Measurements from ENCODE around the gene MED22.

MED22 gene

GRCh38 chr9:133375724-133376654, 28.1 kb upstream of the MED22 start, which contains the start of the genes STKLD1 and SURF4:
Gene STKLD1 (plus strand): TSS chr9:133376366. CDS start chr9:133376474, 108 bp downstream.
Gene SURF4 (minus strand): TSS chr9:133376060. CDS start chr9:133375969, 91 bp downstream.
- TF ChIP-seq TAF1 (IDR thresholded peaks at IDR 0.05; ENCODE audit: borderline replicate concordance, insufficient read depth, low read length) = peak; percentile 92
- peak in 1 of 2 experiments; percentile 34; a peak in 1 of 4 replicates for TF ChIP-seq REST (IDR thresholded peaks at IDR 0.05; ENCODE audit: insufficient read depth in 1 of 2, low read depth in 2 of 2, low read length in 2 of 2)
- no peak for TF ChIP-seq SIN3A (IDR thresholded peaks at IDR 0.05; ENCODE audit: borderline replicate concordance, insufficient read depth, low read length)
- peak; percentile 80 for TF ChIP-seq POLR2AphosphoS5 (IDR thresholded peaks at IDR 0.05; ENCODE audit: low read depth, low read length)

GRCh38 chr9:133375116-133375723, 27.3 kb upstream of the MED22 start:
- TF ChIP-seq TAF1 (IDR thresholded peaks at IDR 0.05; ENCODE audit: borderline replicate concordance, insufficient read depth, low read length) = no peak
- no peak for TF ChIP-seq FOXP2 (optimal IDR thresholded peaks at IDR 0.05; ENCODE audit: borderline replicate concordance, extremely low read depth, extremely low read length, insufficient read depth)
- TF ChIP-seq SIN3A (IDR thresholded peaks at IDR 0.05; ENCODE audit: borderline replicate concordance, insufficient read depth, low read length) = no peak
- no peak for TF ChIP-seq REST (IDR thresholded peaks at IDR 0.05; ENCODE audit: insufficient read depth in 1 of 2, low read depth in 2 of 2, low read length in 2 of 2)
- TF ChIP-seq POLR2AphosphoS5 (IDR thresholded peaks at IDR 0.05; ENCODE audit: low read depth, low read length) = no peak

GRCh38 chr9:133374612-133375115, 26.7 kb upstream of the MED22 start:
- TF ChIP-seq POLR2AphosphoS5 (IDR thresholded peaks at IDR 0.05; ENCODE audit: low read depth, low read length) = no peak
- TF ChIP-seq FOXP2 (optimal IDR thresholded peaks at IDR 0.05; ENCODE audit: borderline replicate concordance, extremely low read depth, extremely low read length, insufficient read depth) = no peak
- no peak for TF ChIP-seq REST (IDR thresholded peaks at IDR 0.05; ENCODE audit: insufficient read depth in 1 of 2, low read depth in 2 of 2, low read length in 2 of 2)
- no peak for TF ChIP-seq SIN3A (IDR thresholded peaks at IDR 0.05; ENCODE audit: borderline replicate concordance, insufficient read depth, low read length)
- no peak for TF ChIP-seq TAF1 (IDR thresholded peaks at IDR 0.05; ENCODE audit: borderline replicate concordance, insufficient read depth, low read length)

GRCh38 chr9:133372144-133372543, 24.2 kb upstream of the MED22 start:
- TF ChIP-seq SIN3A (IDR thresholded peaks at IDR 0.05; ENCODE audit: borderline replicate concordance, insufficient read depth, low read length) (no peak), FOXP2 (optimal IDR thresholded peaks at IDR 0.05; ENCODE audit: borderline replicate concordance, extremely low read depth, extremely low read length, insufficient read depth) (no peak), TAF1 (IDR thresholded peaks at IDR 0.05; ENCODE audit: borderline replicate concordance, insufficient read depth, low read length) (no peak), REST (IDR thresholded peaks at IDR 0.05; ENCODE audit: insufficient read depth in 1 of 2, low read depth in 2 of 2, low read length in 2 of 2) (no peak), POLR2AphosphoS5 (IDR thresholded peaks at IDR 0.05; ENCODE audit: low read depth, low read length) (no peak)

All from PFSK-1 (cell line).